ENCODE results near the gene LCTL.

LCTL gene

GRCh38 chr15:66523926-66524325 lies 41.9 kb downstream of the LCTL start:
- no peak for DNase-seq (ENCODE audit: low read depth)
- no peak overlapping the region for H3K4me3 ChIP-seq (ENCODE audit: low read depth, low read length)
- TF ChIP-seq CTCF (IDR thresholded peaks at IDR 0.05; ENCODE audit: low read depth, low read length, missing control alignments) = no peak

- no peak overlapping the region for H3K4me3 ChIP-seq (ENCODE audit: low read depth, low read length)
- DNase-seq (ENCODE audit: low read depth) = no peak
- no peak for TF ChIP-seq CTCF (IDR thresholded peaks at IDR 0.05; ENCODE audit: low read depth, low read length, missing control alignments)
Measured at GRCh38 chr15:66515901-66516322, 49.9 kb downstream of the LCTL start.

- H3K4me3 ChIP-seq (ENCODE audit: low read depth, low read length) = no peak overlapping the region
- TF ChIP-seq CTCF (IDR thresholded peaks at IDR 0.05; ENCODE audit: low read depth, low read length, missing control alignments) = no peak
- no peak for DNase-seq (ENCODE audit: low read depth)
Measured at GRCh38 chr15:66514586-66514985, 51.2 kb downstream of the LCTL start.

GRCh38 chr15:66508293-66508883 lies 57.4 kb downstream of the LCTL start:
- H3K4me3 ChIP-seq (ENCODE audit: low read depth, low read length) = no peak overlapping the region
- TF ChIP-seq CTCF (IDR thresholded peaks at IDR 0.05; ENCODE audit: low read depth, low read length, missing control alignments) = no peak
- no peak for DNase-seq (ENCODE audit: low read depth)

GRCh38 chr15:66505818-66506217 lies 60.0 kb downstream of the LCTL start:
- DNase-seq (ENCODE audit: low read depth) = no peak
- TF ChIP-seq CTCF (IDR thresholded peaks at IDR 0.05; ENCODE audit: low read depth, low read length, missing control alignments) = no peak
- peak overlapping the region; percentile 80 for H3K4me3 ChIP-seq (ENCODE audit: low read depth, low read length)

- H3K4me3 ChIP-seq (ENCODE audit: low read depth, low read length) = peak overlapping the region; percentile 80
- no peak for DNase-seq (ENCODE audit: low read depth)
- no peak for TF ChIP-seq CTCF (IDR thresholded peaks at IDR 0.05; ENCODE audit: low read depth, low read length, missing control alignments)
Measured at GRCh38 chr15:66505430-66505811, 60.4 kb downstream of the LCTL start.

All from GM12864 (cell line).